ENCODE data around the gene TCEANC2. TPM values are rescaled to one million over a fixed set of nuclear protein-coding genes. Genes with fewer than 3 reads are reported as not detected.

The TCEANC2 gene
- total RNA-seq, 4 donors from 2014 or later: 2.6 to 9.5 (median 7.0) TPM

DNA sequence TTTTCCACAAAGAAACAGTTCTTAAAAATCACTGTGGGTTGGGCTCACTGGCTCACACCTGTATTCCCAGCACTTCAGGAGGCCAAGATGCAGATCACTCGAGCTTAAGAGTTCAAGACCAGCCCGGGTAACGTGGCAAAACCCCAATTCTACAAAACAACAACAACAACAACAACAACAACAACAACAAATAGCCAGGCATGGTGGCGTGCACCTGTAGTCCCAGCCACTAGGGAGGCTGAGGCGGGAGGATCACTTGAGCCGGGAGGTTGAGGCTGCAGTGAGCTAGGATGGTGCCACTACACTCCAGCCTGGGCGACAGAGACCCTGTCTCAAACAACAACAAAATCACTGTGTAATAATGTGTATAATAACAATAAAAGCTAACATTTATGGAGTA is 58.6 kb downstream of the TCEANC2 start:
- Histone ChIP-seq H3K27ac (no peak overlapping the region), H3K4me3 (no peak overlapping the region), H3K9me3 (no peaks in the 10 kb centered on the region), H3K27me3 (no peaks in the 10 kb centered on the region), H3K4me1 (peaks cover 6 to 14% of the 10 kb centered on the region in 2 donors), H3K36me3 (no peaks in the 10 kb centered on the region)
- in situ Hi-C loops (cut with MboI; ENCODE audit: low sequenced_read_pairs in 4 of 4): loop anchor here in 1 of 4 donors (25.0 kb wide), 1 partner anchor 700 kb away; the partner anchor contains the start of gene TTC22
- intact Hi-C loops (cut with DNase I; ENCODE audit: low total_unique reads): no loop called here
- TF ChIP-seq POLR2A (IDR thresholded peaks at IDR 0.05) (no peak), CTCF (IDR thresholded peaks at IDR 0.05 in 4 of 5, conservative IDR thresholded peaks at IDR 0.05 in 1 of 5) (no peak)
- ATAC-seq (no peak), DNase-seq (no peak)

DNA sequence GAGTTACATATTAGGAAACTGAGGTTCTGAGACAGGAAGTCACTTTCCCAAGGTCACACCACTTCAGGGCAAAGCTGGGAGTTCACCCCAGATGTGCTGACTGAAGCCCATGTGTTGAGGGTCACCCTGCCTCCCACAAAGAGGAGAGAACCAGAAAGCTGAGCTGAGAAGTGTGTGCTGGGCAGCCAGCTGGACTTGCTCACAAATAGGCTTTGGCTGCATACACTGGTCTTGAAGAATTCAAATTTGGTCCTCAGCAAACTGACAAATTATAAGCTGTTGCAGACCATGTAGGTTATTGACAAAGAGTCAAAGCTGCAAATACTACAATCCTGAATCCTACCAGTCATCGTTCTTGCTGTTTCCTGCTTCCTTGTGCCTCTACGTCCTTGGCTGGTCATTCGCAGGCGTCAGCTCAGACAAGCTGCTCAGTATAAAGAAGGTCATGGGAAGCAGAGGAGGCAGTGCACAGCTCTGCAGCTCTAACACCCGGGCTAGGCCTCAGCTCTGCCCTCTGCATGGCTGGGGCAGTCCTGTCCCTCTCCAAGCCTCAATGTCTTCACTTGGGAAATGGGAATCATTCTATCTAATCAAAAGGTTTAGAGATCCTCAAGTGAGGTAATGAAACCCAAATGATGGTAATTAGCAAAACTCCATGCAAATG is 59.4 kb downstream of the TCEANC2 start:
- Histone ChIP-seq H3K4me1 (peaks cover 6 to 14% of the 10 kb centered on the region in 2 donors), H3K36me3 (no peaks in the 10 kb centered on the region), H3K27ac (no peak overlapping the region), H3K9me3 (no peaks in the 10 kb centered on the region), H3K27me3 (no peaks in the 10 kb centered on the region), H3K4me3 (no peak overlapping the region)
- ATAC-seq (no peak), DNase-seq (no peak)
- in situ Hi-C loops (cut with MboI; ENCODE audit: low sequenced_read_pairs in 4 of 4): loop anchor here in 1 of 4 donors (25.0 kb wide), 1 partner anchor 699 kb away; the partner anchor contains the start of gene TTC22
- TF ChIP-seq CTCF (IDR thresholded peaks at IDR 0.05 in 4 of 5, conservative IDR thresholded peaks at IDR 0.05 in 1 of 5) (no peak), POLR2A (IDR thresholded peaks at IDR 0.05) (no peak)
- intact Hi-C loops (cut with DNase I; ENCODE audit: low total_unique reads): no loop called here

DNA sequence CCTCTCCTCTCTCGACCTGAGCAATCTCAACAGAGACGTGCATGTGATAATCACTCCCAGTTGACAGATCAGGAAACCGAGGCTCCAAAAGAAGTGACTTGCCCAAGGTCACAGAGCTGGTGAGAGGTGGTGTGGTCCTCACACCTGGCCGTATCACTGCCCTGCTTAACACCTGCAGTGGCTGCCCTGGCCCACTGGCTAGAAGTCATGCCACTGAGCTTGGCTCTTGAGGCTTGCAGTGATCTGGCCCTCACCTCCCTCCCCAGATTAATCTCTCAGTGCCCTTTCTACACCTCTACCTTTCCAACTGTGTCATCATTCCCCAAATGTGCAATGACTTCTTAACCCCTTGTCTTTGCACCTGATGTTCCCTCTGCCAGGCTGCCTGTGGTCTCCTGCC is 60.6 kb downstream of the TCEANC2 start:
- intact Hi-C loops (cut with DNase I; ENCODE audit: low total_unique reads): no loop called here

GRCh38 chr1:54114955-54115354 is 61.5 kb downstream of the TCEANC2 start:
- peak in 1 of 2 donors; percentile 25 for DNase-seq
- no peak for TF ChIP-seq POLR2A (IDR thresholded peaks at IDR 0.05)
- no peak for TF ChIP-seq CTCF (IDR thresholded peaks at IDR 0.05 in 4 of 5, conservative IDR thresholded peaks at IDR 0.05 in 1 of 5)
- no peak overlapping the region for H3K4me3 ChIP-seq
- H3K9me3 ChIP-seq: no peaks in the 10 kb centered on the region
- no peaks in the 10 kb centered on the region for H3K27me3 ChIP-seq
- no peak overlapping the region for H3K27ac ChIP-seq
- peaks cover 6 to 14% of the 10 kb centered on the region in 2 donors for H3K4me1 ChIP-seq
- peak; percentile 51 to 75 for ATAC-seq
- no peaks in the 10 kb centered on the region for H3K36me3 ChIP-seq
- intact Hi-C loops (cut with DNase I; ENCODE audit: low total_unique reads): no loop called here
- in situ Hi-C loops (cut with MboI; ENCODE audit: low sequenced_read_pairs in 4 of 4): loop anchor here in 1 of 4 donors (25.0 kb wide), 1 partner anchor 697 kb away; the partner anchor contains the start of gene TTC22

More for the DNA sequence above, 60.6 kb downstream of the TCEANC2 start:
- DNase-seq: no peak
- in situ Hi-C loops (cut with MboI; ENCODE audit: low sequenced_read_pairs in 4 of 4): loop anchor here in 1 of 4 donors (25.0 kb wide), 1 partner anchor 698 kb away; the partner anchor contains the start of gene TTC22
- Histone ChIP-seq H3K9me3 (no peaks in the 10 kb centered on the region), H3K27me3 (no peaks in the 10 kb centered on the region), H3K4me1 (peaks cover 6 to 14% of the 10 kb centered on the region in 2 donors), H3K27ac (no peak overlapping the region), H3K36me3 (no peaks in the 10 kb centered on the region), H3K4me3 (no peak overlapping the region)
- ATAC-seq: no peak
- TF ChIP-seq POLR2A (IDR thresholded peaks at IDR 0.05) (no peak), CTCF (IDR thresholded peaks at IDR 0.05 in 4 of 5, conservative IDR thresholded peaks at IDR 0.05 in 1 of 5) (no peak)
